Endothelial cell of umbilical vein (primary cell): ENCODE data around the gene TMEM171.

Source experiments
- CTCF ChIP-seq, 2 donors: IDR thresholded peaks; 1 replicate in 1 of 2; 2 replicates in 1 of 2; pipeline ENCODE4 v1.5.1; 2011; ENCODE audit warnings: low read length in 2 of 2, mild to moderate bottlenecking in 2 of 2, moderate library complexity in 2 of 2, control low read depth in 1 of 2, inconsistent platforms in 1 of 2, low read depth in 1 of 2; ENCODE audit not compliant: insufficient read depth in 1 of 2; ENCODE audit errors: extremely low read depth in 1 of 2
- EZH2 ChIP-seq: IDR thresholded peaks from 2 replicates; pipeline ENCODE4 v1.6.1; 2012; ENCODE audit warnings: borderline replicate concordance, low read depth, mild to moderate bottlenecking, moderate library complexity, low read length, inconsistent platforms; ENCODE audit not compliant: severe bottlenecking
- FOS ChIP-seq: IDR thresholded peaks from 2 replicates; pipeline ENCODE4 v1.6.1; 2011; ENCODE audit warnings: mild to moderate bottlenecking, low read length, moderate library complexity, borderline replicate concordance; ENCODE audit not compliant: insufficient read depth
- GATA2 ChIP-seq: IDR thresholded peaks from 2 replicates; pipeline ENCODE4 v1.7.0; 2011; ENCODE audit warnings: low read depth, mild to moderate bottlenecking, moderate library complexity, mixed read lengths, low read length; ENCODE audit not compliant: insufficient read length, insufficient read depth
- JUN ChIP-seq: IDR thresholded peaks from 2 replicates; pipeline ENCODE4 v1.6.1; 2011; ENCODE audit warnings: borderline replicate concordance, low read depth; ENCODE audit not compliant: insufficient read length, insufficient read depth
- MYC ChIP-seq: IDR thresholded peaks from one replicate; pipeline ENCODE4 v1.6.1; 2011; ENCODE audit warnings: mild to moderate bottlenecking, low read depth, low read length
- POLR2A ChIP-seq: IDR thresholded peaks from 2 replicates; pipeline ENCODE4 v1.6.1; 2012; ENCODE audit warnings: low read depth, mild to moderate bottlenecking, control low read depth, low read length
- POLR2AphosphoS5 ChIP-seq: IDR thresholded peaks from 2 replicates; pipeline ENCODE4 v1.6.1; 2012; ENCODE audit warnings: low read depth, mild to moderate bottlenecking, control low read depth, low read length, moderate library complexity; ENCODE audit not compliant: insufficient read depth
- TF ChIP-seq, protein P1 (sequence below): IDR thresholded peaks from 2 replicates; pipeline ENCODE4 v1.6.1; 2011; ENCODE audit not compliant: insufficient read depth, insufficient read length

GRCh38 chr5:73176250-73176649 is 55.9 kb downstream of the TMEM171 start:
- TF ChIP-seq CTCF (IDR thresholded peaks at IDR 0.05; ENCODE audit: extremely low read depth in 1 of 2, insufficient read depth in 1 of 2, low read depth in 1 of 2, low read length in 2 of 2) (no peak), EZH2 (no peak), POLR2A (no peak), JUN (no peak), POLR2AphosphoS5 (no peak), FOS (no peak), MYC (no peak), GATA2 (no peak)
- TF ChIP-seq, protein P1, sequence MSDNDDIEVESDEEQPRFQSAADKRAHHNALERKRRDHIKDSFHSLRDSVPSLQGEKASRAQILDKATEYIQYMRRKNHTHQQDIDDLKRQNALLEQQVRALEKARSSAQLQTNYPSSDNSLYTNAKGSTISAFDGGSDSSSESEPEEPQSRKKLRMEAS, result no peak
